D721Med (cell line): ENCODE results near the gene SYNRG.

Experiments used
- DNase-seq: peaks from one replicate; pipeline ENCODE4 v3.0.0; 2011; ENCODE audit warnings: low spot score; ENCODE audit not compliant: insufficient read length
- FAIRE-seq: peaks from 2 replicates; lab custom pipeline; 2011; peaks lifted over from hg19 to GRCh38; lab: Jason Lieb, UNC
- CTCF ChIP-seq: IDR thresholded peaks from 2 replicates; pipeline ENCODE4 v1.5.1; 2012; ENCODE audit warnings: mild to moderate bottlenecking, control low read depth; ENCODE audit not compliant: insufficient read depth; ENCODE audit errors: missing control alignments

SYNRG gene

DNA sequence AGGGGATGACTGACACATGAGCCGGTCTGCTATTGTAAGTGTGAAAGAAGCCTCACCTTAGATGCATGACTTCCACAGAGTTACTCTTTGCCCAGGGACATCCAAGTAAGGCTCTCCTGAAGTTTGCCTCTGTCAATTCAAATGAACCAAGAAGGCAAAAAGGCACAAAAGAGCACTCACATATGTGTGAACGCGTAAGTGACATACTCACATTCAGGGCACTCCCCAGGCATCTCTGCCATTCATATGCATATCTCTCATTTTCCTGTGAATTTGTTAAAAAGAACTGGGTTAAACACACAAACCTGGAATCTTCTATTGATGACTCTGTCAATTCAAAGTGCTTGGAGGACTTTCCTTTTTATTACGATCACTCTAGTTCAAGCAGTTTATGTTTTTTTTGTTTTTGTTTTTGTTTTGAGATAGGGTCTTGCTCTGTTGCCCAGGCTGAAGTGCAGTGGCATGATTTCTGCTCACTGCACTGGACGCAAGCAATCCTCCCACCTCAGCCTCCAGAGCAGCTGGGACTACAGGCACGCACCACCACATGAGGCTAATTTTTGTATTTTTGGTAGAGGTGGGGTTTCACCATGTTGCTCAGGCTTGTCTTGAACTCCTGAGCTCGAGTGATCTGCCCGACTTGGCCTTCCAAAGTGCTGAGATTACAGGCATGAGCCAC, 70.1 kb downstream of the SYNRG start:
- no peak for DNase-seq
- TF ChIP-seq CTCF: no peak
- no peak for FAIRE-seq

GRCh38 chr17:37535906-37536305, 73.3 kb downstream of the SYNRG start:
- no peak for TF ChIP-seq CTCF
- no peak for FAIRE-seq

GRCh38 chr17:37532756-37533155, 76.5 kb downstream of the SYNRG start:
- no peak for DNase-seq
- no peak for TF ChIP-seq CTCF

More at GRCh38 chr17:37535906-37536305, 73.3 kb downstream of the SYNRG start:
- no peak for DNase-seq

GRCh38 chr17:37530420-37530819, 78.8 kb downstream of the SYNRG start:
- no peak for FAIRE-seq
- no peak for TF ChIP-seq CTCF
- no peak for DNase-seq

More at GRCh38 chr17:37532756-37533155, 76.5 kb downstream of the SYNRG start:
- FAIRE-seq: no peak

GRCh38 chr17:37527249-37527851, 81.9 kb downstream of the SYNRG start:
- peak; percentile 88 for TF ChIP-seq CTCF
- DNase-seq: no peak
- FAIRE-seq: no peak

GRCh38 chr17:37523715-37524219, 85.5 kb downstream of the SYNRG start:
- DNase-seq (no peak), FAIRE-seq (no peak)
- no peak for TF ChIP-seq CTCF

DNA sequence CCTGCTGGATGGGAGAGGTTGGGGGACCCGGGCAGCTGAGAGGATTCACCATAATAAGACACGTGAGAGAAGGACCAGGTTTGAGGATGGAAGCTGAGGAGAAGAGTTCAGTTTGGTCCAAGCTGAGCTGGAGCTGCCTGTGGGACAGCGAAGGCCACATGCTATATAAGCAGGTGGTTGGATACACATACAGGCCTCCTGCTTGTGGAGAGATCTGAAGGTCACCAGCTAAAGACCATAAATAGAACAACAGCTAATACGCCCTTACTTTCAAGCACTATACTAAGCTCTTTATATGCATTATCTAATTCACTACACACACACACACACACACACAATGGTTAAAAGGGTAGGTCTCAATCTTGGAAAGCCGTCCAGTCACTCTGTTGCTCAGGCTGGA, 87.4 kb downstream of the SYNRG start:
- no peak for DNase-seq
- TF ChIP-seq CTCF: no peak
- no peak for FAIRE-seq
